ENCODE measurements around the gene SCN10A. TPM values are rescaled to one million over a fixed set of nuclear protein-coding genes. Genes with fewer than 3 reads are reported as not detected.

Gene SCN10A
- total RNA-seq, 1 donor from 2014 or later: not detected

DNA sequence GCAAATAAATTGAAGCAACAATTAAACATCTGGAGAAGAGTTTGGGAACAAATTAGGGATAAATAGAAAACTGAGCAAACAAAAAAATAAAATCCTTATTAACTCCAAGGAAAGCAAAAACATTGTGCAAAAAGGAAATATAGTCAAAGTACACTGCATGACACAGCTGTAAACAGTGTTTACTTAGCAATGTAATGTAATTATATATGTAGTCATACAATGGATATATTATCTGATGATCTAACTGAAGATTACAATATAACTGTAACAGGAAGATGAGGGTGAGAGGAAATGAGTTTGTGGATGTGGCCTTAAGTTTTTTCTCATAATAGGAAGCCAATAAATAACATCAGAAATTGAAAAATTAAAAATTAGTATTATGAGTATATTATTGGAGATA, 42.5 kb downstream of the SCN10A start:
- DNase-seq (ENCODE audit: low read depth): no peak

DNA sequence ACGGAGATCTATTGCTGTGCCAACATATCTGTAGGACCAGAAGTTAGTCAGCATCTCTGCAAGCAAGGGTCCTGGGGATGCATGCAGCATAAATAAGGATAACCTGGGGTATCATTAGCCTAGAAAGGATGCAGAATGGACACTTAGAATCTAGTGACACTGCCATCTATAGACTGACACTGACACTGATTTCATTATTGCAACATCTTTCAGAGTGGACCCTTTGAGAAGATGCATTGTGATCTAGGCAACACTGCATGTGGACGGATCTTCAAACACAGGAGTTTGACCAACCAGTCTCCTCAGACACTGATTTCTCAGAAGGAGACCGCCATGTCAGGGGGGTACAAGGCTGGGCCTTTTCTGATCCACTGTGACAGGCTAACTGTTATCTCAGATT, 52.4 kb downstream of the SCN10A start:
- DNase-seq (ENCODE audit: low read depth): no peak

DNA sequence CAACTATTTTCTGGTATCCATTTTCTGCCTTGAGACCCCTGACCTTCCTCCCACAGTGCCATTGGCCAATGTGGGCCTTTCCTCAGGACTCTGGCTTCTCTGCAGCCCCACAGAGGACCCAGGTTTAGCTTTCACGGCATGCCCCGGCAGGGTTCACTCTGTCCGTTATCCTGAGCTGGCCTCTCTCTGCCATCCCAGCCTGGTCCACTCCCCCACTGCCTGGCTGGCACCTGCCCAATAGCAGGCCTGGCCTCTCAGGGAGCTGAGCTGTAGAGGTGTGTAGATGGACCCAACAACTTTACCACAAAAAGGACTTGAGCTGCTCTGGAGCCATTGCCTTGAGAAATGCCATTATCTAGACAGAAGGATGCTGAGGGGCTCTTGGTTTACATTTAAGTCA, 57.5 kb downstream of the SCN10A start:
- DNase-seq (ENCODE audit: low read depth): no peak

DNA sequence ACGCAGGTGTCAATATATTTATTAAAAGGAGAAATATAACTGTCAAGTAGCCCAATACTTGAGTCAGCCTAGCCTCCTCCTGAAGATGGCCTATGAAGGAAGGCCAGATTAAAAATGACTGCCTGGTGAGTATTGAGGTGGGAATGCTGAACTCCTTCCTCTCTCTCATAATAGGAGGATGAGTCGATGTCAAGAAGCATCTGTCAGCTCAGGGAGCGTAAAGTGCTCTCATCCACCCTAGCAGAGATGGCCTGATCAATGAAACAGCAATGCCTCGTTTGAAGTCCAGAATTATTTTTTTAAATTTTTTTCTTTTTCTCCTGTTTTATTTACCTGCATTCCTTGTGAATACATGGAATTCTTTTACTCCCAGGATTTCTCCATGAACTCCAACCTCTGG, 58.3 kb downstream of the SCN10A start:
- no peak for DNase-seq (ENCODE audit: low read depth)

DNA sequence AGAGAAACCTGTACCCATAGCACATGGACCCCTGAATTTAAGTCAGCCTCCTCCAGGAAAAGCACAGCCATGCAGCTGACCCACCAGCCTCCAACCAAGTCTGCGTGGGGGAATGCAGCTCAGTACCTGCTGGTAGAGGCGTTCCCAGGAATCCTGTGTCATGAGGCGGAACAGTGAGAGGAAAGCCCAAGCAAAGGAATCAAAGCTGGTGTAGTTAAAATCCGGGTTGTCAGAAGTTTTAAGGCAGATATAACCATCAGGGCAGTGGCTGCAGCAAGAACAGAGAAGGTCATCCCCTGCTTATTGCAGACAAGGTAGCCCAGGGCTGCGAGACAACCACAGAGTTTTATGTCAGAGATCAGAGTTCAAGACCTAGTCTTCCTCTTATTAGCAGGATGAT, 59.1 kb downstream of the SCN10A start:
- DNase-seq (ENCODE audit: low read depth): no peak

DNA sequence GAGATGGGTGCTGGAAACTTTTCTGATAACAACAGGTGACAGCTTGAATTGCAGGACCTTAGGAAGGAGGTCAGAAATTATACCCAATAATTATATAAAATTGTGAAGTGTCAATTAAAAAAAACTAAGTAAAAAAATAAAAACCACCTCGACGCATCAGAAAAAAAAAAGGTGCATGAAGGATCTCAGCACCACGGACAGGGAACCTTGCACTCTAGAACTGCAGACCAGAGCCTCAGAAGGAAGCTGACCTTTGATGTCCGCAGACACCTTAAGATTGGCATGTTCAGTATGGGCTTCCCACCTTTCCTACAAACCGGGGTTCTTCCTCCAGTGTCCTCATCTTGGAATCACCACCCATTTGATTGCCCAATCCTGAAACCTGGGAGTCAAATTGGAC, 60.9 kb downstream of the SCN10A start:
- peak; percentile 6 for DNase-seq (ENCODE audit: low read depth)

DNA sequence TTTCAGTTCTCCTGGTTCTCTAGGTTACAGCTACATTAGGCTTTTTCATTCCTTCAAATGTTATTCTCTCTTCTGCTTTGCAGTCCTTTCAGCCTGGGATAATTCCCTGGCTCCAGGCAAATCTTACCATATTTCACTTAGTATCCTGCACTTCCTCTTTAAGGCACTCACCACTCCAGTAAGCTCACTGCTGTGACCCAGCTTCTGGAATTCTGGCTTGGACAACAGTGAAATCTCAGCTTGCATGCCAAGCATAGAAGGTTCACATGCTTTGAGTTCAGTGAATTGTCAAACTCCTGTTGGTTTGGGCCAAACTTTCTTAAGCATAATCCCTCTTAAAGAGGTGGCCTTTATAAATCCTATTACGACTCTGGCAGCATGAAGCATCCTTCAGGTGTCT, 69.4 kb downstream of the SCN10A start:
- no peak for DNase-seq (ENCODE audit: low read depth)

DNA sequence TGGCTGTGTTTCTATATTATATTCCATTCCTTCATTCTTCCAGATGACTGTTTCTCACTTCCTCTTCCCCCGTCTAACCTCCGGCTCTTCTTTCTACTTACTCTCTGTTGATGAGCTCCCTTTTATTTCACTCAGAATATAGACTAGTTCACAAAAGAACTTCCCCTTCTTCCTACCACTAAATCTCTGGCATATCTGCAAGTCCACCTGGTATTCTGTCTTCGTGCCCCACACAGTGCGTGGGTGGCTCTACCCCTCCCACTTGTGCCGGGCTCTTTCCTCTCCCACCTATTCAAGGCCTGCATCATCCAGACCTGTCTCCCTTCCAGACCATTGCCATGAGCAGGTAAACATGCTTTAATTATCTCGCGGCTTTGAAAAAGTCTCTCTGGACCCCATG, 73.0 kb downstream of the SCN10A start:
- no peak for DNase-seq (ENCODE audit: low read depth)

DNA sequence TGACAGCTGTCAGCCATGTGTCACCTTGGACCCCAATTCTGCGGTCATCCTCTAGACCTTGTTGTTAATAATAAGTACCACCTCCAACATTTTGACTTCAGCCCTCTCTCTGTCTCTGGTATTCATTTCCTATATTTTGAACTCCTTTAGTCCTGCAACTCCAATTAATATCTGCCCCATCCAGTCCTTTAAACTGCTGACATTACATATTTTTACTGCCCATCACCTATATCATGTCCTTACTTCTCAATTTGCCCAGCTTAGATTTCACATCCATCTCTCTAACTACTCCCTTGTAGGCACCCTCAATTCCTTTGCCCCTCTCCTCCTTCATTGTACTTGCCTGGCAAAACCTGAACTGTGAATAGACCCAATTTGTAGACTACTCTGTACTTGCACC, 73.5 kb downstream of the SCN10A start:
- no peak for DNase-seq (ENCODE audit: low read depth)

DNA sequence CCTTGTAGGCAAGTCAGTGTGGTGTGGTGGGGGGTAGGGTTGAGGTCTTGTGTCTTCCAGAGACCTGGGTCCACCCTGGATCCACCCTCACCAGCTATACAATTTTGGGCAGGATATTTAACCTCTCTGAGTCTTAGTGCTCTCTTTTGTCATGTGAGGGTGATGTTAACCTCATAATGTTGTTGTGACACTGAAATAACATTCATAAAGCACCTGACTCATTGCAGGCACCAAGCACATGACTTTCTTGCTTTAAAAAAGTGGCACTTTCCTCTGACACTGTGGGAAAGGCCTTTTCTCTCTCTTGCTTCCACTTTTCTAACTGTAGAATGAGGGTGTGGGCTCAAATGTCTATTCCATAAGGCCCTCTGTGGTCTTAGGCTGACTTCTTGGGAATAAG, 75.5 kb downstream of the SCN10A start:
- DNase-seq (ENCODE audit: low read depth): no peak

DNA sequence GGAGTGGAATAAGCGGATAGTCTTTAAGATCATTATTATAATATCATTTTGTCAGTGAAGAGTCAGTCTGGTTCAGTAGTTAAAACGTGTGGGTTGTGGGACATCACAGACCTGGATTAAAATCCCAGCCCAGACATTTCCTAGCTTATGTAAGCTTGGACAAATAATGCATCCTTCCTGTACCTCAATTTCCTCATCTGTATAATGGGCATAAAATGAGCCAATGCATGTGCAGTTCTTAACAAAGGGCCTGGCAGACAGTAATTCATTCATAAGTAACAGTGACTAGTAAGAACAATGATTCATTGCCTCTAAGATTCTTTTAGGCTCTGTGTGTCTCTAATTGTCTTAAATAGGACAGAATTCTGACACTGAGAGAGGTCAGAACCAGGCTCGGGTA, 76.1 kb downstream of the SCN10A start:
- DNase-seq (ENCODE audit: low read depth): no peak

DNA sequence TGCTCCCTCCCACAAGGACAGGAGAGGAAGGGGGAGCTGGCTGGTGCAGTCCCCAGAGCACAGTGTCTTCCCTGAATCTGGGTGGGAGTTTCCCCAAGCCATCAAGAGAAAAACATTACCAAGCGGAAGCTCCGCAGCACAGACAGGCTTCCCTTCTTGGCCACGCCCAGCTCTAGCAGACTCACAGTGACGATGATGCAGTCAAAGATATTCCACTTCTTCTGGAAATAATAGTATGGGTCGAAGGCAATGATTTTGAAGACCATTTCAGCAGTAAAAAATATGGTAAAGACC, 76.7 kb downstream of the SCN10A start:
- DNase-seq (ENCODE audit: low read depth): no peak

DNA sequence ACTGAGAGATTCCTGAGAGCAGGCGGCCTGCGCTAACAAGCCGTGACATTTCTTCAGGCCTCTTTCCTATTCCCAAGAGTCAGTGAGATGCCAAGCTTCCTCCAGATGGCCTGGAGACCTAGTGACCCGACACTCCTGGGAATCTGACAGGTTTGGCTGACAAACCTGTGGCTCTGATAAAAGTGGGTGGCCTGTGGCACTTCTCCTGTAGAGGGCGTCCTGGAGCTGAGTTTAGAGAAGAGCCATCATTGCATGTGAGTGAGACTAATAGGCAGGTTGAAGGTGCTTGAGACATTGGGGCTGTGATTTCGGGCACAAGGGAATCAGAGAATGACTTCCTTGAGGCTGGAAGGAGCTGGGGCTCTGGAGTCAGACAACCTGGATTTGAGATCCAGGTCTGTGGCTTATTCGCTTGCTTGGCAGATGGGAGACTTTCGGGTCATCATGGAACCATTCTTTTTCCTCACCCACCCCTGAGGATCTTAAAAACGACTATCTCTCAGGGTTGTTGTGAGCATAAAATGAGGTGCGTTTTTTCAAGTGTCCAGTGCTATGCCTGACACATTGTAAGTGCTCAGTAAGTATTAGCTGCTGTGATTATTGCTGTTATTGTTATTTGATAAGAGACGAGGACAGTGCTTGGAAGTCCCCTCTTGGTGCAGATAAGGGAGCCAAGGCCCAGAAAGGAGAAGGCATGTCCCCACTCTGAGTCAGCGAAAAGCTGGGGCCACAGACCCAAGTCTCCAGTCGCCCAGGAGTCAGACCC, 77.2 kb downstream of the SCN10A start:
- DNase-seq (ENCODE audit: low read depth): peak; percentile 15

DNA sequence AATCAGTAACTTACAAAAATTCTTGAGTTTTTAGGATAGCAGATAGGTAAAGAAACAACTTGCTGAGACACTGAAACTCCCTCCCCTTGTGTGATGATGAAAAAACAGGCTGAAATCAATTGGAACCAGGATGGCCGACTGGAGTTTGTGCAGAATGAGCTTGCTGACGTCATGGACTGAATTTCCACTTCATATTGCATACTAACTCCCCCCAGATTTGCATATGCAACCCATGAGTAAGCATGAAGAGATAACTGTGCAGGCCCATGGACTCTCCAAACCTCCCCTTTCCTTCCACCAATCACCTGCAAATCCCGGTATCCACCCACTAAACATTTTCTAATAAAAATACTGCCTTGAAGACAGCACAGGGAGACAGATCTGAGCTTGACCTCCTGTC, 84.5 kb downstream of the SCN10A start:
- DNase-seq (ENCODE audit: low read depth): no peak

DNA sequence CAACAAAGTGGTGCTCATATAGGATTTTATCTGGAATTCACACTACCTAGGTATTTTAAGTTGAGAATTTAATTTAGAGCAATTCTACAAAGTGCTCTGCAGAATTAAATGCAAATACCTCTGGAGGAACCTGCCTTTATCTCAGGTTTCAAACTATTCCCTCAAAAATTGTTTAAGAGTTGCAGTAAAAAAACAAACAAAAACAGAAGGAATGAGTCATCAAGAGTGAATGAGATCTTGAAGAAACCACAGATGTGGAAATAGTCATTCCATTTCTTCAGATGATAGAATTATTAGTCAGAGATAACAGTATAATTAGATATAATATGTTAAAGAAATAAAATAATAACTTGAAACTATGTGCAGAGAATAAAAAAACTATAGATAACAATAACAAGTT, 85.7 kb downstream of the SCN10A start:
- peak; percentile 45 for DNase-seq (ENCODE audit: low read depth)

DNA sequence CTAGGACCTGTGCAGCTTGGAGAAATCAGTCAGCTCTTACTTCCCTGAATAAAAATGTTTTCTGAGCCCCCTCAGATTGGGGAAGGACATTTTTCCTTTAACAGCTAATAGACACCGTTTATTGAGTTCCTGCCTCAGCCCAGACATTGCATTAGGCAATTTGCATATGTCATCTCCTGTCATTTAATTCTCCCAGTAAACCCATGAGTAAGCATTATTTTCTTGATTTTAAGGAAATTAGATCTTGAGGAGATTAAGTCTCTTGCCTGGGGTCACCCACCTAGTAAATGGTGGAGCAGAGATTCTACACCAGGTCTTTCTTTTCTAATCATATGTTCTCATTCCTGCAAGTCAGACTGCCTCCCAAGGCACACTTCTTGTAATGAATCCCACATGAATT, 88.0 kb downstream of the SCN10A start:
- no peak for DNase-seq (ENCODE audit: low read depth)

DNA sequence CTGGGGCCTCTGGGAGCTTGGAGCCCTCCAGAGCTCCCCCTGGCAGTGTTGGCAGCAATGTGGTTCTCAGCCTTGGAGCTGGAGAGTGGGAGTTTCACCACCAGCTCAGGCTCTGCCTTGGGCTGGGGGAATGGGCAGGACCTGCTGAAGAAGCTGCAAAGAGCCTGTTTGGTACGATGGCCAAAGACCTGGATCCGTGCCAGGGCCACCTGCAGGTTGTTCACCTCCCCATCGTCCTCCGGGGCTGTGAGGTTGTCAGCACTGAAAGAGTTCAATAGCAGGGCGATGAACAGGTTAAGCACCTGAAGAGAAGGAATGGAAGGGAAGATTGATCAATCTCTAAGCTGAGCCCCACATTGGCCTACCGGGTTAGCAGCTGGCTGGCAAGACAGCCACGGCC, 89.3 kb downstream of the SCN10A start:
- DNase-seq (ENCODE audit: low read depth): no peak

DNA sequence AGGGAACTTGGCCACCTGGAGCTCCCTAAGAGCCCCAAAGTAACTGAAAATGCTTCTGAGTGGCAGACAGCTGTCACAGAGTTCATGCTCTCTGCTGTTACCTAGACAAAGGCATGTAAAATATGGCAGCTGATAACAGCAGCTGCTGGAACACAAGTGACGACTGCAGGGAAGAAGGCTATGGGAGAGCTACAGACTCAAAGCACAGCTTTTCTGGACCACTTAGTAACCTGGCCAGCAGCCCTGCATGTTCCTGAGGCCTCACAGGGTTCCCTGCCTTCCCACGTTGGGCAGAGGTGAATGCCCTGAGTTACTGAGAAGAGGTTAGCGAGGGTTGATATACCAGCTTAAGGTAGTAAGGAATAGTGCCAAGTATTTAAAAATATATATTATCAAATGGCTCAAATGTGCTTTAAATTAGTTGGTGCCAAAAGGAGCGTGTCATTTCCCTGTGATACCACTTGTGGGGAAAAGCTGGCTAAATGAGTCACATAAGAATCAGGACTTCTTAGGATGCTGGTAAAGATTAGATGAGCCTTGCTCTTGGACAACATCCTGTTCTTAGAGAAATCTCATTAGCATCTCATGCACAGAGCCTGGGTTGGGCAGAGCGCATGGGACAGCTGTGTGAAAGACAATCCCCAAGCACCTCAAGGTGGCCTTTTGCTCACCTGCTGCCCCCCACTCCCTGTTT, 90.1 kb downstream of the SCN10A start:
- DNase-seq (ENCODE audit: low read depth): no peak

DNA sequence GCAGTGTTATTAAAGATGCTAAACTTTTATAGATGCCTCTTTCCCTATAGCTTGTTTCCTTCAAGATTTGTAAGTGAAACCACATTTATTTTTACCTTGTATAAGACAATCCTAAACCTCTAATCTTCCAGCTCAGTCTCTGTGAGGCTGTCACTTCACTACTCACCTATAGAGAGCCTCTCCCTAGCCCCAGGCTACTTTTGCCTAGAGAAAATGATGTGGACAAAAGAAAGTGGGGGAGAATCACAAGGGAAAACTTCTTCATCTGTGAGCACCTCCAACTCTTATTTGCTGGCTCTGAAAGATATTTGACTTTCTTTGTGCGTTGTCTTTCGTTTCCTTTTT, 91.7 kb downstream of the SCN10A start:
- DNase-seq (ENCODE audit: low read depth): no peak

DNA sequence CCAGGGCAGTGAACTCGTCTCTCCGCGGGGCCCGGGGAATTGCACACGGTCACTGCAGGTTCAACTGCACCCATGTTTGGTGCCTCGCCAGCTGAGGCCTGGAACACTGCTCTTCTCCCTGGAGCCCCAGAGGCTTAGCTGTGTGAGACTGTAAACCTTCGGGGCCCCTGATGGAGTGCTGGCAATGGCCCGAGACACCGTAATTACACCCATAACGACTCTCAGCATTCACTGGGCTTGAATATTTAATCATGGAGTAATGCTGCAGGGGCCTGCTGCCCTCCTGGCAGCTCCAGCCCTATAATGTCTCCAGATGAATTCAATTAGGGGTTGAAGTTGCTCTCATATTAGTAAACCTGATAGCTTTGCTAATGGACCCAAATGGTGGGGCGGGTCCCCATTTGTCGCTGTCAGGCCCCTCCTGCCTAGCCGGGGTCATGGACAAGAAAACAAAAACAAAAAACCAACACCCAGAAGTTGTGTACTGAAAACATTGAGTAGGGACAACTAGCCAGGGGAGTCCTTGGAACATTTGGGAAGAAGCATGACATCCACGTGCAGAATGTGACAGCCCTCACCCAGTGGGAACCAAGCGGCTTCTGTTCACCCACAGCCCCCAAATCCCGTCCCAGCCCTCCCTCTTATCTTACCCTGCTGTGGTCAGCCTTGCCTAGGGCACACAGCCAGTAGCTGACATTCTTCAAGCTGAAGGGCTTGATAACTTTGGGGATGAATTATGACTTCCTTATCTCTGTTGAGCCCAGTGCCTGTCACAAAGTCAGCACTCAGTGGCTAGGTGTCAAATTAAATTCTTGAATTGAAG, 92.2 kb downstream of the SCN10A start:
- DNase-seq (ENCODE audit: low read depth): no peak

DNA sequence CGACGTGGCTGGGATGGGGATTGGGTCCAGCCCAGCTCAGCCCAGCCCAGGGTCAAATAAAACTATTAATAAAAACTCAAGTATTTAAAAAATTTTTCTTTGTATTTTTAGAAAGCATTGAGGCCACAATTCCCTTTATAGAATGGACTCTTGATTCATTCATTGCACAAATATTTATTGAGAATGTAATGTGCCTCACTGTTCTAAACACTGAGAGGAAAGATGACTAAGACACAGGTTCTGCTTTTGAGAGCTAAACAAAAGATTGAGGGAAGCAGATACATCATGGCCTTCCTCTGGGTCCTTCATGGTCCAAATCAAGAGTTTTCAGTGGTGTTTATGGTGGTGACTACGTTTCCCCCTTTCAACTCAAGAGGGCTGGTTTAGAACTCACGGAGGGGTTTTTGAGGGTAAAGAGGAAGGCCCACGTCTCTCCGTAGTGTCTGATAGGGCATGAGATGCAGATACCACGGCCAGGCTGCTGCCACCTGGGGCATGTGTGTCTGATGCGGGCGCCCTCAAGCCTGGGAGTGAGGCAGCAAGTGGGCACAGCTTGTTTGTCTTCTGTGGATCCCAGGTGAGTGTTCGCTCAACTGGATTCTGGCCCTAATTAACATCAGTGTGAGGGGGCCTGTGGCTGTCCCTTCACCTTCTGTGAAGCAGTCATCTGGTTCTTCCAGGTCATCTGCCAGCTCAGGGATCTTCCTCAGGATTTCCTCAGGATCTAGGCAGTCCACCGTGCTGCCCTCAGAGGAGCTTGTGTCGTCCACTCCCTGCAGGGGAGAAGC, 93.0 kb downstream of the SCN10A start:
- no peak for DNase-seq (ENCODE audit: low read depth)

DNA sequence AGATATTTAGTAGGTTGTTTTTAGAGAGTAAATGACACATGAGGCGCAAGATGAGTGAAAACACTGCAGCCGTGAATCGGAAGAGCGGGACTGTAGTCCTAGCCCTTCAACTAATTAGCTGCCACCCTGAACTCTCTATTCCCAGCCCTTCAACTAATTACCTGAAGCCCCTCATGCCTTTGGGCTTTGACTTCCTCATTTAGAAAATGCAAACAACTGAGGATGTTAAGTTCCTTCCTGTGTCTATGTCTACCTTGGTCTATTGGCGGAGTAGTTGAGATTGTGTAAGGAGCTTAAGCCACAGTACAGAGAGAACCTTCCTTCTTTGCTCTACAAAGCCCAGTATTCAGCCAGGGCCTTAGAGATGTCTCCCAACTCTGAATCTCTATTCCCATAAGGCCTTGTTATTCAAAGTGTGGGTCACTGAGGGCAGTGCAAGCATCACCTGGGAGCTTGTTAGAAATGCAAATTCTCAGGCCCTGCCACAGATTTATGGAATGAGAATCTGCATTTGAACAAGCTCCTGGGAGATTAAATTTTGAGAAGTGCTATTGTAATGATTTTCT, 94.7 kb downstream of the SCN10A start:
- no peak for DNase-seq (ENCODE audit: low read depth)

Data from renal cortical epithelial cell (primary cell).